Right lung (tissue), 5 donors: ENCODE results near the gene GATM. TPM values are rescaled to one million over a fixed set of nuclear protein-coding genes. Genes with fewer than 3 reads are reported as not detected.
"Not testable (repeated sequence)": the region's sequence is repeated elsewhere in the genome, so short reads cannot be mapped to it uniquely, and the experiment has no call there.

Source experiments
- DNase-seq, 2 donors: peaks; one replicate each; pipeline ENCODE4 v3.0.0-alpha.2; 2013
- polyA plus RNA-seq, 5 donors: library from polyadenylated mRNA; unstranded; fragments of 120-200 nt; gene quantifications; one replicate each; pipeline versions ENCODE4 v1.2.1 to v1.2.3, GENCODE V29; 2013; ENCODE audit warnings: inconsistent platforms in 1 of 5, low replicate concordance in 1 of 5; ENCODE audit not compliant: insufficient read length in 5 of 5, insufficient read depth in 1 of 5

The GATM gene
- polyA plus RNA-seq, 5 donors = 19.8 to 27.5 (median 20.5) TPM

DNA sequence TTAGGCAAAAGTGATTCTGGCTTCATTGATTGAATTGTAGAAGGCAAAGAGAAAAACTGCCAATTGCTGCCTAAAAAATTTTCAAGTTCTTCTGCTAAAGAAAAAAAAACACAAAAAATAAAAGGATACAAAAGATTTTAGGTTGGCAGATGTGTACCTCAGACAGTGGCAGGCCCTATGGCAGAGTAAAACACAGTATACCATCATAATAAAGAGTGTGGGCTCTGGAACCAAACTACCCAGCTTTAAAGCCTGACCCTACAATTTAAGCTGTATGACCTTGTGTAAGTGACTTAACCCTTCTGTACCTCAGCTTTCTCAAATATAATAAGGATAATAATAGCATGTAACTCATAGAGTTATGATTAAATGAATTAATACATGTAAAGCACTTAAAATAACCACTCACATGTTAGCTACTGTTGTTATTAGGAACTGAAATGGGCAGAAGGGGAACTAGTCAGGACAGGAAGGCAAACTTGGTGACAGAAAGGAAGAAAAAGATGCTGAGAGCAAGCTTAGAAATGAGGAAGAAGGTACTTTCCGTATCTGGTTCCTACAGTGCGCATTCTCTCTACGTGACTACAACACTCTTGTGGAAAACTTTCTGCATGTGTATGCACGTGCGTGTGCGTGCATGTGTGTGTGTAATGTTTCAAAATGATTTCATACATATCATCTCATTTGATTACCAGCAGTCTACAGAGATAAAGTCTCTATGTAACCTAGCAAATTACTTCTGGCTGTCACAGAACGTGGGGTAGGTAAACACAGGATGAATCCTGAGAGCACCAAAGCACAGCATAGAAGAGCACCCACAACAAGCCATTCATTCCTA, 13.6 kb upstream of the GATM start:
- DNase-seq = no peak

DNA sequence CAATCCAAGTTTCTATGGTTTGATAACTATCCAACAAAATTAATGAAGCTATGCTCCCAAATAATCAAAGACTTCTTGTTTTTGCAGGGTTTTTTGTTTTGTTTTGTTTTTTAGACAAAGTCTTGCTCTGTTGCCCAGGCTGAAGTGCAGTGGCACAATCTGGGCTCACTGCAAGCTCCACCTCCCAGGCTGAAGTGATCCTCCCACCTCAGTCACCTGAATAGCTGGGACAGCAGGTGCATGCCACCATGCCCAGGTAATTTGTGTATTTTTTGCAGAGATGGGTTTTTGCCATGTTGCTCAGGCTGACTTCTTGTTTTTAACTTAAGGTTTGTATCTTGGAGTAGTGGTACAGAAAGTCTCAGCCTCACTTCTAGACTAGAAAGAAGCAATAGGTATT, 11.0 kb upstream of the GATM start:
- no peak for DNase-seq

DNA sequence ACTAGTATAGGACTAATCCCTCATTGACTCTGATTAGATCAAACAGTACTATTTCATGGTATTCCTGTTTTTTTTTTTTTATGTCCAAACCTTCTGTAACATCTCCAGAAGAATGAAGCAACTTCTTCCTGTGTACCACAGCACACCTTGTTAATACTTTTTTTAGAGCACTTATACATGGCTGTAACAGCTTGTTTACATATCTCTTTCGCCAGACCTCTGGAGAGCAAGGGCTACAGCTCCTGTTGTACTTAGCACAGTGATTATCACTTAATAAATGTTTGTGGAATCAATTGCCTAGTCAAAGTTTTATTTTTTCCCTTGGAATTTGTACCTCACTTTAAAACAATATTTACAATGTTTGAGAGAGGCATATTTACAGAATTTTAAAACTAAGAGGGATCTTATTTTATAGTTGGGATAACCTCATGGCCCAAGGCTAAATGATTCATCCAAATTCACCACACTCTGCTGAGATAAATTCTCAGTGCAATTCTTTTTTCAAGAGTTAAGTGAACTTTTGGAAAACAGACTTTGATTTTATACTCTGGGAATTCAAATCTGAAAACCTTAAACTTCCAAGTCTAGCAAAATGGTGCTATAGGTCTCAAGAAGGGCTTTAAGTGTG, 9.2 kb upstream of the GATM start:
- no peak for DNase-seq

DNA sequence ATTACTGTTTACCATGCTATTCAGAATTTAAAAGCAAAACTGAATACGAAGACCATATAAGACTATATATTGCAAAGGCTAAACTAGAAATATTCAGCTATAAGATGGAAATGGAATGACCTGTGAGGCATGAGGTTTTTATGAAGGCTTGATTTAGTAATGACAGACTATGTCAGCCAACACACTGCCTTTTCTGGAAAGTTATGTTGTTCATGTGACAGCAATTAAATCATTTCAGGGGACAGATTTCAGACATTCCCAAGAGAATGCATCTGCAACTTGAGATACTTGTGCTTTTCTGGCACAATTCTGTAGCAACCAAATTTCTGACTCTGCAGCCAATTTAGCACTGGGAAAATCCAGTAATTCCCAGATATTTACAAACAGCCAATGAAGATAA, 8.6 kb upstream of the GATM start:
- DNase-seq = no peak

DNA sequence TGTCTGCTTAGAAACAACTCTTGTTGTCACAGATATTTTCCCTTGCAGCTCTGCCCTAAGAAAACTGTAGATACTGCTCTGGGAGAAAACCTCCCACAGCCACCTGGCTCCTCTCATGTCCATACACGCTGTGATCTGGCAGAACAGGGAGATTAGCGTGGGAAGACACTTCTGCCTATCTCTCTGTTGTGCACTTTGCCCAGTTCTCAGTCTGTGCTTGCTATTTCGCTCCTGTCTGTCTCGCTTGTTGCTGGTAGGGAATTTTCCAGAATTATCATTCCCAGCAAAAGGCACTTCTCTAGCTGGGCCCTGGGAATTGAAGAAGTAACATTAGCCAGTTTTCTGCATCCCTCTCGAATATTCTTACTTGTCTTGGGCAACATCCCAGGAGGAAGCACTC, 8.1 kb upstream of the GATM start:
- DNase-seq = no peak

DNA sequence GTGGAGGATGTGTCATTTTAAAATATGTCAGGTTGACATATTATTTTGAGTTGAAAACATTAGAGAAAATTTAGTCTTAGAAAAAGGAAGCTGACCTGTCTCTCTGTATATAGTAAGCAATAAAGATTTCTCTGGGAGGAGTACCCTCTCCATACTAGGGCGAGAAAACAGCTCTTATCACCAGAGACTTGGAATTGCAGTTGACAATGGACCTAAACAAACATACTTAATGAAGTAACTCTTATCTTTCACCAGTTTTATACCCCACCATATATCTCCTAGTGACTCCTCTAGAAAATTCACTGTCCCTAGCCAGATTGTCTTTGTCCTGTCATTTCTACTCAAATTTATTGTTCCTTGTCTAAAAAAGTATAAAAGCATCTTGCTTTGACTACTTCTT, 7.2 kb upstream of the GATM start:
- no peak for DNase-seq

DNA sequence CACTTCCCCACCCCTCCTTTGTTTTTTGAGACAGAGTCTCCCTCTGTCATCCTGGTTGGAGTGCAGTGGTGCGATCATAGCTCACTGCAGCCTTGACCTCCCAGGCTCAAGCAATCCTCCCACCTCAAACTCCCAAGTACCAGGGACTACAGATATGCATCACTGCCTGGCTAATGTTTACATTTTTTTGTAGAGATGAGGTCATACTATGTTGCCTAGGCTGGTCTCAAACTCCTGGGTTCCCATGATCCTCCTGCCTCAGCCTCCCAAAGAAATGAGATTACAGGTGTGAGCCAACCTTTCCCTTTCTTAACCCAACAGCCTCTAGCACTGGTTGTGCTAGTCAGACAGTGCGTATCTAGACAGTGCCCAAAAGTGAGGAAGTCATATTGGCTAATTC, 6.4 kb upstream of the GATM start:
- DNase-seq = no peak

DNA sequence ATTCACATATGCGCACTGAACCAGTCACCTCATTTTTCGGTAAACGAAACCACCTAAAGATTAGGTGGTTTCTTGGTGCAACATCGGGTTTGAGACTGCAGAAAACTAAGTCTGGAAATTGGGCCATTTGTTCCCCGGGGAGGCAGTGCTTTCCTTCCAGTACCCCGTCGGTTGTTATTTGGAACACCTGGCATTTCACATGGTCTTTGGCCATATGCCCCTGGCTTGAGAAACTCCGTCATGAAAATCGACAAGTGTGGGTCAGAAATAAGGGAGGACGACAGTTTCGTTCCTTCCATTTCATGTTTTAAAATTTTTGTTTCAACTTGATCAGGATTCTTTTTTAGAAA, 544 bp upstream of the GATM start:
- no peak for DNase-seq

DNA sequence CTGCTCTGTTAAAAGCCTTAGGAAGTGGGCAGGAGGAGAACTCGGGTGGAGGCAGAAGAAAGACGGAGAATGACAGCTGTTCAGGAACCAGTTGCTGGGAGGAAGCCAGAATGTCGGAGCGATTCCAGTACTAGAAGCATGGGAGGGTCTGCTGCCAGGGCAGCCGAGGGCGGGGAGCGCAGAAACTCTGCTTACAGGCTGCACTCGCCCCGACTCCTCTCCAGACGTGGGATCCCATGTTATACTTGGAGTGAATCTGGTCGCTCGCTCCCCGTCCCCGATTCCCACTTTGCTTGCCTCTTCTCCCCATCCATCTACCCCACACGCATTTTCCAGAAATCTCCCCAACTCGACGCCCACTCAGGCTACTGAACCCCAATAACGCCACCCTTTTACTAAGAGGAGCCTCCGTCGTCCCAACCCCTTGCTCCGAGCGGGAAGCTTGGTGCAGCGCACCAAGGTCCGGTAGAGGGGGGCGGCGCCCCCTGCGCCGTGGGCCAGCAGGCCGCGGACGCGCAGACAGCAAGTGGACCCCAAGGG, 665 bp downstream of the GATM start:
- peak in 1 of 2 donors; percentile 14 for DNase-seq

DNA sequence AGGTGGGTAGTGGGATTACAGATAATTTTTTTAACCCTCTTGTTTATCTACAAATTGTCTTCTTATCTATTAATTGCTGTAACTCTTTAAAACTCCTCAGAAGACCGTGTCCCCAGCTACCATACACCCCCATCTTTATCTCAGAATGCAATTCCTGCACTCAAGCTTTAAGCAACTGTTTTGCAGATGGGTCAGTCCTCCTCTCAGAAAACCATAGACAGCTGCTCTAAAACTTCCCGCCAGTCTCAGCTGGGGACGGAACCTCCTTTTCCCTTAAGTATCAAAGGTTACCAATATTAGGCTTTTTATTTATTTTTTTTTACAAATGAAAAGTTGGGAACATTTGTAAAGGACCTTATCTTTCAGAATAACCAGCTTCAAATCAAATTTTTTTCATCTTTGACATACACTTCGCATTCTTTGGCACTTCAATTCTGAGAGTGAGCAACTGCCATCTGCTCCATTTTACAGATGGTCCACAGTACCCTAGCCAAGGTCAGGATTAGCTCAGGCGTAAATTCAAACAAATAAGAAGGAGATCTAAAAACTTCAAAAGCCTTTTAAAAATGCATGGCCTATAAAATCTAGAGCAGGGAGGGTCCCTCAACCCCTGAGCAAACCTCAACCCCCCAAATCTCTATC, 1.3 kb downstream of the GATM start:
- no peak for DNase-seq

DNA sequence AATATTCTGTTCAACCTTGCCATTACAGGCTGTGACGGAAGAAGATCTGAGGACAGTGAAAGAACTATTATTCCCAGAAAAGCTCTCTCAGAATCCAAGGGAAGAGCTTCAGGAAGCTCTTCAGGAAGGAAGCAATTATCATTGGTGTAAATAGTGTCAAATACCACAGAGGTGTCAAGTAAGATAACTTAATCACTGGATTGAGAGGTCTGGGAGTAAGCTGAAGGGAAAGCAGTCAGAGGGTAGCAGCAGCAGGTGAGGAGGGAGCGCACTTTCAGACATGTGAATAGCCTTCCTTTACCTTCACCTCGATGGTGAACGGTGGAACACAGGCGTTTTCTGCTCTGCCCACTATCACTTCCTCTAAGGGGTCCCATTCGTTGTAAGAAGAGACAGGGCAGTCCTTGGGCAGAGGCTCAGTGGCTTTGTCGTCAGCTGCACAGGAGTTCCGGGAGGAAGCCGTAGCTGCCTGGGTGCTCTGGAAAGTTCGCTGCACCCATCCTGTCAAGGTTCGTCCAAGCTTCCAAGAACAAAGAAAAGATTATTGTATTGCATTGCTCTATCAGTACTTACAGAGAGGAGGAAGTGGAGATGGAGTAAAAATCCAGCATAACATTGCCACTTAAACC, 1.9 kb downstream of the GATM start:
- no peak for DNase-seq

DNA sequence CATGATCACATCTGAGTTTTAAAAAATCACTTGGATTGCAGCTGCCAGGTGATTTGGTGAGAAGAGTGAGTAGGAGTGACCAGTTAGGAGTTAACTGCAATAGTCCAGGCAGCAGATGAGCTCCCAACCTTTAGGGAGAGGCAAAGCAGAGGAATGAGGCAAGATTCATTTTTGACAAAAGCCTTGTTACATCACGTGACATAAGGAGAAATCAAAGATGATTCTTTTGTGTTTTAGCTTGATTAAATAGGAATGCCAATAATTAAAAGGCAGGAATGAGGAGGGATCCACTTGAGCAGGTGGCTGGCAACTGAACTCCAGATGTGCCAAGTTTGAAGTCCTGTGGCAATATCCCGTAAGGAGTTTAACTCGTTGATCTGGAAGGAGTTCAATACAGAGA, 2.5 kb downstream of the GATM start:
- DNase-seq = no peak

DNA sequence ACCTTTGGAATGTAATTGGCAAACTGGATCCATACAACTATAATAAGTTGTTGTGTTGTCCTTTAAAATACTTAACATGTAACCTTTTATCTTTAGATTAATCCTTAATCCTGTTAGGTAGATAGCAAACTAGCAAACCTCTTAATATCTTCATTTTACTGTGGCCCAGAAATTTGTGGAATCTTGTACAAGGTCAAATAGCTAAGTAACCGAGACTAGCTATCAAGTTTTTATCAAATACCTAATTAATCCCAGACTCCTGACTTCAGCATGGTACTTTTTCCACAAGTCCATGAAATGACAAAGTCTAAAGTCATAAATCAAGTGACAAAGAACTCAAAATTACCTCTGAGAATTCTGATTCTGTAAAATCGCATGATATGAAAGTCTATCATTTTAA, 4.4 kb downstream of the GATM start:
- no peak for DNase-seq

DNA sequence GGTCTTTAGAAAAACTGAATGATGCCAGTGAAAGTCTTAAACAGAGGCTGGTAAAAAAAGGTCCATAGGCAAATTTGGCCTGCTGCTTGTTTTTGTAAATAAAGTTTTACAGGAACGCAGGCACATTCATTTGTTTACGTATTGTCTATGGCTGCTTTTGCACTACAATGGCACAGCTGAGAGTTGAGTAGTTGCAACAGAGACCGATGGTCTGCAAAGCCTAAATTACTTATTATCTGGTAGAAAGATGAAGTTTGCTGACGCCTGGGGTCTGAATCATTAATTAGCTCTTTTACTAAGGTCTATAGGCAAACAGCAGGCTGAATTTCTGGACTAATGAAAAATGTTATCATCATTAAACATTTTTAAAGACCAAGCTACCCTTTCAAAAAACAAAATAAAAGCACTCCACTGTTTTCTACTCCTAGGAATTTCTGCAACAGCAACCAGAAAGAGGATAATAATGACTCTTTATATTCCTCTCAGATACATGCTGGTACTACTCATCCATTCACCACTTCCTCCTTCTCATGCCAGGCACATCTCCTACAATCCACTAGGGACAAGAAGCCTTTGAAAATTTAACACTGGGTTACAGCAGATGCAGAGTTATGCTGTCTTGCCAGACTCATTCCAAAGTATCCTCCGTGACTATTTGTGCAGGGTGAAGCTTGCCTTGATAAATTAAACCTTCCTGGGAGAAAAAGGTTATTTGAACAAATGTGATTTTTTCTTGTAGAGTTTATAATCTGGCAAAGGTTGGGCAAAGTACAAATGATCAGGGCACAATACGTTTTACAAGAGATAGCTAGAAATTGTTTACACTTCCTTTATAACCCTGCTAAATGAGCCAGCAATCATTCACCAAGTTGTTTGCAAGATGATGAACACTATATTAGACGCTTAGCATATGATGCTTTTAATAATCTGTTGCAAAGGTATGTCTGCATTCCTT, 6.0 kb downstream of the GATM start:
- no peak for DNase-seq

DNA sequence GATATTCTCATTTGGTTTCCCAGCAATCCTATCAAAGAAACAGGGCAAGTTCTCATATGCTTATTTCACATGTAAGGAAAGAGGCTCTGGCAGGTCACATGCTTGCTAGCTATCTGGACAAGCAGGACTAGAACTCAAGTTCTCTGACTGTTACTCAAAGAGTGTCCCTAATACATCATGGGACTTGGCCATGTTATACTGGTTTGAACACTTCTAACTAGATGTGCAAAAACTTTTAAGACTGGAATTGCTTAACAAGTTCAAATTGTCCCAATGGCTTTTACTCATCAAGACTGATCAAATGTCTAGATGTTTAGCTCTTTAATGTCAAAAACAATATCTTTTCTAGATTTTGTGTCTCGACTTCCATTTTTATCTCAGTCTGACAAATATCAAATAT, 6.8 kb downstream of the GATM start:
- DNase-seq = no peak

DNA sequence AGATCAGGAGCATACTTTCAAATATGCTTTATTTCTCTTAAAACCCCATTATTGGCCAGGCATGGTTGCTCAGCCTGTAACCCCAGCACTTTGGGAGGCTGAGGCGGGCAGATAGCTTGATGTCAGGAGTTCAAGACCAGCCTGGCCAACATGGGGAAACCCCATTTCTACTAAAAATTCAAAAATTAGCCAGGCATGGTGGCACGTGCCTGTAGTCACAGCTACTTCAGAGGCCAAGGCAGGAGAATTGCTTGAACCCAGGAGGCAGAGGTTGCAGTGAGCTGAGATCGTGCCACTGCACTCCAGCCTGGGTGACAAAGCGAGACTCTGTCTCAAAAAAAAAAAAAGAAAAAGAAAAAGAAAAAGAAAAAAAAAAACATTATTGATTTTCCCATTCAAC, 8.3 kb downstream of the GATM start:
- not testable (repeated sequence) for DNase-seq

DNA sequence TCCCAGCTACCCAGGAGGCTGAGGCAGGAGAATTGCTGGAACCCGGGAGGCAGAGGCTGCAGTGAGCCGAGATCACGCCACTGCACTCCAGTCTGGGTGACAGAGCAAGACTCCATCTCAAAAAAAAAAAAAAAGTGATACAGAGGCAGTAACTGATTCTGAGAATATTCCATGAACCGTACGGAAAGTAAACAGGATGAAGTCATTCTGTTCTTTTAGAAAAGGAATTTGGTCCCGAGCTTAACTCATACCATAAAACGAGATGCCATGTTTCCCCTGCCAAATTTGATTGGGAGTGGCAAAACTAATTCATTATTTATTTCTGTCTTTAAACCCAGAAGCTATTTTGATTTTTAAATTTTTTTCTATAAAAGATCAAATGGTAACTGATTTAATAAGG, 11.1 kb downstream of the GATM start:
- not testable (repeated sequence) for DNase-seq

DNA sequence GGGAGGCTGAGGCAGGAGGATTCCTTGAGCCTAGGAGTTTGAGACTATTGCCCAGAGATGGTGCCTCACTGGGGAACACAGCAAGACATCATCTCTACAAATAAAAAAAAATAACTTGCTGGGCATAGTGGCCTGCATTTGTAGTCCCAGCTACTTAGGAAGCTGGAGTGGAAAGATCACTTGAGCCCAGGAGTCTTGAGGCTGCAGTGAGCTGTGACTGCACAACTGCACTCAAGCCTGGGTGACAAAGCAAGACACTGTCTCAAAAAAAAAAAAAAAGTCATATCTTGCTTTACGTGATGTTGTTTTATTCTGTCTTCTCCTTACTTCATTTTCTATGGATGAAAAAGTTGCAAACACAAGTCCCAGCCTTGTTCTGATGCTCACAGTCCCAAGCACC, 14.1 kb downstream of the GATM start:
- no peak for DNase-seq

DNA sequence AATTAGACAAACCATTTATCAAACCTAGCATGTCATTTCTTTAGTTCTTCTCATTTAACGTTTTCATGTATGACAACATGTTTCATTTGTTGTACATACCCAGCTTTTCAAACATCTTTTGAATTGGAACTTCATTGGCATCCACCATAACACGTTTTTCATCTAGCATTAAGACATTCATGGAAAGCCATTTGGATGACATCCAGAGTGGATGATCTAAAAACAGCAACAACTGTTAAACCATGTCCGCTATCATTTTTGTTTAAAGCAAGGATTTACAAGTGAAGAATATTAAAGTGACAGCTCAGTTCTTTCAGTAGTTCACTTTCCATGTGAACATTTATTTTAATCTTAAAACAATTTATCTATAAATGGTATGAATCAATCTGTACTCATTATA, 14.5 kb downstream of the GATM start:
- DNase-seq = no peak

DNA sequence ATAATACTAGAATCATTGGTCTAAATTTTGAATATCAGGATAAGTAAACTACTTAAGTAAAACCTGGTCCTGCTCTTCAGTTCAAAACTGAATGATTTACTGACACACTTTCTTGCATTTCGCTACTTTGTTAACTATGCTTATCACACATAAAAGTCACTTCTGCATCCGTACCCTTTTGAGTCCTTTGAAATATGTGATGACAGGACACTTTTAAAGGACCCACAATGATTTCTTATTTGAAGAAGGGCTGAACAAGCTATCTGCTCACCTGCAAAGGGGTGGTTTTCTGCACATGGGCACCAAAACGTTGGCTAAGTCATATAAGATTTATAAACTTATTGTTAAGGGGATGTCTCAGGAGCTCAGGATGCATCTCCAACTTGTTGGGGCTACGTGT, 15.0 kb downstream of the GATM start:
- DNase-seq = no peak

DNA sequence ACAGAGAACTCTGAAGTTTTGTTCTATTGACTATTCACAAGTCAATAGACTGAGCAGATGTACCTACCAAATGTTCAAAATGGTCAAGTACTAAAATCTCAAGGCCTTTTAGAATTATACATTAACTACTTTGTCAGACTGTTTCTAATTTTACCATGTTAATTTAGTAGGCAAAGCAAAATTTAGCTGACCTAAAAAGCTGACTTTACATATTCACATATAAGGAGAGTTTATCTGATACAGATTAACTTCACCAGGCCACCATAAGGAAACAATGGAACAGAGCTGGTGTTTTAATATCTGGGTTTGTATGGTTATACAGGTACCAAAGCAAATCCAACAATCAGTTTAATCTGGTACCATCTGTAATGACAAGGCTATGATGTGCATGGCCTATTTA, 15.9 kb downstream of the GATM start:
- no peak for DNase-seq
